Omental fat pad (tissue), 4 donors: ENCODE data around the gene NKAIN2. TPM values are rescaled to one million over a fixed set of nuclear protein-coding genes. Genes with fewer than 3 reads are reported as not detected.
"Not testable (repeated sequence)": the region's sequence is repeated elsewhere in the genome, so short reads cannot be mapped to it uniquely, and the experiment has no call there.

Experiments used
- ATAC-seq: fragments of 150-250 bp; one replicate; pipeline ENCODE4 v1.9.1; 2016; ENCODE audit warnings: mild to moderate bottlenecking, moderate library complexity; ENCODE audit not compliant: low FRiP score
- DNase-seq: peaks from one replicate; pipeline ENCODE4 v3.0.0-alpha.2; 2019; ENCODE audit warnings: low spot score
- total RNA-seq, 4 donors: library from RNA; depleted of rRNA; stranded (reverse); fragments of >200 nt; gene quantifications; one replicate each; pipeline ENCODE4 v1.1.0, GENCODE V29; 2016
- TF ChIP-seq, protein P1 (sequence below), 3 donors: fragments of 450-650 bp; IDR thresholded peaks; one replicate each; pipeline ENCODE4 v1.5.1; 2016 to 2017; ENCODE audit warnings: antibody characterized with exemption in 3 of 3, mild to moderate bottlenecking in 3 of 3, moderate library complexity in 2 of 3

Gene NKAIN2
- total RNA-seq, 4 donors from 2014 or later, result not detected

- DNase-seq (no peak), ATAC-seq (no peak)
- TF ChIP-seq, protein P1, sequence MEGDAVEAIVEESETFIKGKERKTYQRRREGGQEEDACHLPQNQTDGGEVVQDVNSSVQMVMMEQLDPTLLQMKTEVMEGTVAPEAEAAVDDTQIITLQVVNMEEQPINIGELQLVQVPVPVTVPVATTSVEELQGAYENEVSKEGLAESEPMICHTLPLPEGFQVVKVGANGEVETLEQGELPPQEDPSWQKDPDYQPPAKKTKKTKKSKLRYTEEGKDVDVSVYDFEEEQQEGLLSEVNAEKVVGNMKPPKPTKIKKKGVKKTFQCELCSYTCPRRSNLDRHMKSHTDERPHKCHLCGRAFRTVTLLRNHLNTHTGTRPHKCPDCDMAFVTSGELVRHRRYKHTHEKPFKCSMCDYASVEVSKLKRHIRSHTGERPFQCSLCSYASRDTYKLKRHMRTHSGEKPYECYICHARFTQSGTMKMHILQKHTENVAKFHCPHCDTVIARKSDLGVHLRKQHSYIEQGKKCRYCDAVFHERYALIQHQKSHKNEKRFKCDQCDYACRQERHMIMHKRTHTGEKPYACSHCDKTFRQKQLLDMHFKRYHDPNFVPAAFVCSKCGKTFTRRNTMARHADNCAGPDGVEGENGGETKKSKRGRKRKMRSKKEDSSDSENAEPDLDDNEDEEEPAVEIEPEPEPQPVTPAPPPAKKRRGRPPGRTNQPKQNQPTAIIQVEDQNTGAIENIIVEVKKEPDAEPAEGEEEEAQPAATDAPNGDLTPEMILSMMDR (IDR thresholded peaks at IDR 0.05), result no peak
Measured at GRCh38 chr6:124223611-124224345, 420.1 kb downstream of the NKAIN2 start.

DNA sequence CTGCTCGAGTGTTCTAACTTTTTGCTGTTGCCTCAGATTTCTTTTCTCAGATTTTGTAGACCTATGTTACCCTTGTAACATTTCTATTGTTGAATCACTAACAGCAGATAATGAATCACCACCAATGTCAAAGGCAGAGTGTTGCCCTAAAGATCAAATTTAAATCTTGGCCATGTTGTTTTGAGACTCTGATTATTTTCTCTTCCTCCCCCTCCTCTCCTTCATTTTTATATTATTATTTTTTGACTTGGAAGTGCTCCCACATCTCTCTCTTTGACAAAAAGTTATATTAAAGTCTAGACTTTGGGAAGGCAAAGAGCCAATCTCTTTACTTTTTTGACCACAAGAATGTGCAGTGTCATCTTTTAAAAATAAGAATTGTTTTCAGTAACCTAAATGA, 422.7 kb downstream of the NKAIN2 start:
- ATAC-seq, result no peak
- no peak for DNase-seq
- TF ChIP-seq, protein P1 (IDR thresholded peaks at IDR 0.05), result no peak

- TF ChIP-seq, protein P1 (IDR thresholded peaks at IDR 0.05), result no peak
- ATAC-seq (no peak), DNase-seq (no peak)
Measured at GRCh38 chr6:124233221-124233620, 429.6 kb downstream of the NKAIN2 start.

- ATAC-seq, result no peak
- no peak for DNase-seq
- TF ChIP-seq, protein P1 (IDR thresholded peaks at IDR 0.05), result no peak
Measured at GRCh38 chr6:124234801-124235200, 431.1 kb downstream of the NKAIN2 start.

DNA sequence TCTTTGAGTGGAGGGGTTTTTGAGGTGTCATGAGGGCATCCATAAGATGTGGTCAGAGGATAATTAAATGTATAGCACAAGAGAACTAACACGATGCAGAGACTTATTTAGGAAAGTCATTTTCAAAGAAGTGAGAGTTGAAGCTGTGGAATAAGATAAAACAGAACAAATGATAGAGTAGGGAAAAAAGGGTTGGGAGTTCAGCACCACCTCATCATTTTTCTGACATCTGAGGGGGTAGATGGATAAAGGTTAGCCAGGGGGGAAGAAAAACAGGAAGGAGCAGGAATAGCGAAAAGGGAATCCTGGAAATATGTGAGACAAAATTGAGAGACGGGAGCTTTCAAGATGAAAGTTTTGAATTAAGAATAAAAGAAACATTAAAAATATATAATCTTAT, 434.2 kb downstream of the NKAIN2 start:
- TF ChIP-seq, protein P1 (IDR thresholded peaks at IDR 0.05), result no peak
- DNase-seq (no peak), ATAC-seq (no peak)

DNA sequence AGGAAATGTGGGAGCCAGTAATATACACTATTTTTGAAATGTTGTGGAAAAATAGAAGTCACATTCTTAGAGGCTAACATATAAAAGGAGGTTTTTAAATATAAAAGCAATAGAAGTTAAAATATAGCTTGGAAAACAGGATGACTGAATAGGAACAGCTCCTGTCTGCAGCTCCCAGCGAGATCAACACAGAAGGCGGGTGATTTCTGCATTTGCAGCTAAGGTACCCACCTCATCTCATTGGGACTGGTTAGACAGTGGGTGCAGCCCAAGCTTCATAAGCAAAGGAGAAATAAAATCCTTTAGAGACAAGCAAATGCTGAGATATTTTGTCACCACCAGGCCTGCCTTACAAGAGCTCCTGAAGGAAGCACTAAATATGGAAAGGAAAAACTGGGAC, 434.7 kb downstream of the NKAIN2 start:
- not testable (repeated sequence) for DNase-seq, ATAC-seq

- DNase-seq, result no peak
- TF ChIP-seq, protein P1 (IDR thresholded peaks at IDR 0.05), result no peak
Measured at GRCh38 chr6:124254941-124255685, 451.4 kb downstream of the NKAIN2 start.

More at GRCh38 chr6:124254941-124255685, 451.4 kb downstream of the NKAIN2 start:
- no peak for ATAC-seq
